ENCODE results near the gene INPP5A.

- TF ChIP-seq POLR2A (IDR thresholded peaks at IDR 0.05): no peak
- TF ChIP-seq CTCF (IDR thresholded peaks at IDR 0.05): no peak
Measured at GRCh38 chr10:132712291-132712690, 174.7 kb downstream of the INPP5A start.
